ENCODE measurements around the gene ACY1.

ACY1 gene

DNA sequence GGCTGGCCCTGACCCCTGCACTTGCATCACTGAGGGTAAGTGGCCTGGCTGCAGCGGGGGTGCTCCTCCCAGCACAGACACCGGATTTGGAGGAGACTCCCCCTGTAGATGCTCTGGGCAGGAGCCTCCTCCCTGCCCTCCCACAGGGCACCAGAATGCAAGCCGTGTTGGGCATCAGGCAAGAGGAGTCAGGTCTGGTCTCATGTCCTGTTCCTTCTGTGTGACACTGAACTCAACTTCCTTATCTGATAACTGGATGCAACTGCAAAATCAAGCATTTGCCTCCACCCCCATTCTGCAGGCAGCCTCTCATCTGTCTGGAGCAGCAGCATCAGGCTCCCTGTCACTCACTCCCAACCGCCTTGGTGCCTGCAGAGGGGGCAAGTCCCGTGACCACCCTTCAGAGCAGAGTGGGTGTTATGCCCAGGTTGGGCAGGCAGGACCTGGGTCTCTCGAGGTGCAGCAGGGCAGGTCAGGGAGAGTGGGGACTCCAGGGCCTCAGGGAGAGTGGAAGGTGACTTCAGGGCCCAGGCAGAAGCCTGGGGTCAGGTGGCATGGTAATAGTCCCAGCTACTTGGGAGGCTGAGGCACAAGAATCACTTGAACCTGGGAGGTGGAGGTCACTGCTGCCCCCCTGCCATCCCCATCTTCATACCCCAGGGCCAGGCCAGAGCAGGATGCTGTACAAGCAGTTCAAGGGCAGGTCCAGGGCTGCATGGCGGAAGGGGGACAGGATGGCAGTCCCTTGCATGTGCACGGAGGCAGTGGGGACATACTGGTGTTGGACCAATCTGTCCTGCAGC is 22.9 kb downstream of the ACY1 start (continued):
- TF ChIP-seq, protein P1, sequence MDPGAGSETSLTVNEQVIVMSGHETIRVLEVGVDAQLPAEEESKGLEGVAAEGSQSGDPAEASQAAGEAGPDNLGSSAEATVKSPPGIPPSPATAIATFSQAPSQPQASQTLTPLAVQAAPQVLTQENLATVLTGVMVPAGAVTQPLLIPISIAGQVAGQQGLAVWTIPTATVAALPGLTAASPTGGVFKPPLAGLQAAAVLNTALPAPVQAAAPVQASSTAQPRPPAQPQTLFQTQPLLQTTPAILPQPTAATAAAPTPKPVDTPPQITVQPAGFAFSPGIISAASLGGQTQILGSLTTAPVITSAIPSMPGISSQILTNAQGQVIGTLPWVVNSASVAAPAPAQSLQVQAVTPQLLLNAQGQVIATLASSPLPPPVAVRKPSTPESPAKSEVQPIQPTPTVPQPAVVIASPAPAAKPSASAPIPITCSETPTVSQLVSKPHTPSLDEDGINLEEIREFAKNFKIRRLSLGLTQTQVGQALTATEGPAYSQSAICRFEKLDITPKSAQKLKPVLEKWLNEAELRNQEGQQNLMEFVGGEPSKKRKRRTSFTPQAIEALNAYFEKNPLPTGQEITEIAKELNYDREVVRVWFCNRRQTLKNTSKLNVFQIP (CRISPR knock-in tag; IDR thresholded peaks at IDR 0.05; ENCODE audit: borderline replicate concordance, low read depth): no peak
- TF ChIP-seq ZNF565 (CRISPR knock-in tag; conservative IDR thresholded peaks at IDR 0.05; ENCODE audit: low read depth) (no peak), TOX (CRISPR knock-in tag; IDR thresholded peaks at IDR 0.05; ENCODE audit: borderline replicate concordance) (no peak), RARB (CRISPR knock-in tag; IDR thresholded peaks at IDR 0.05) (no peak), ZFP3 (CRISPR knock-in tag; IDR thresholded peaks at IDR 0.05) (no peak), BACH2 (CRISPR knock-in tag; IDR thresholded peaks at IDR 0.05; ENCODE audit: borderline replicate concordance) (no peak), ZNF8 (CRISPR knock-in tag; IDR thresholded peaks at IDR 0.05) (no peak), ZNF70 (CRISPR knock-in tag; IDR thresholded peaks at IDR 0.05) (no peak)
- TF ChIP-seq, protein P2, sequence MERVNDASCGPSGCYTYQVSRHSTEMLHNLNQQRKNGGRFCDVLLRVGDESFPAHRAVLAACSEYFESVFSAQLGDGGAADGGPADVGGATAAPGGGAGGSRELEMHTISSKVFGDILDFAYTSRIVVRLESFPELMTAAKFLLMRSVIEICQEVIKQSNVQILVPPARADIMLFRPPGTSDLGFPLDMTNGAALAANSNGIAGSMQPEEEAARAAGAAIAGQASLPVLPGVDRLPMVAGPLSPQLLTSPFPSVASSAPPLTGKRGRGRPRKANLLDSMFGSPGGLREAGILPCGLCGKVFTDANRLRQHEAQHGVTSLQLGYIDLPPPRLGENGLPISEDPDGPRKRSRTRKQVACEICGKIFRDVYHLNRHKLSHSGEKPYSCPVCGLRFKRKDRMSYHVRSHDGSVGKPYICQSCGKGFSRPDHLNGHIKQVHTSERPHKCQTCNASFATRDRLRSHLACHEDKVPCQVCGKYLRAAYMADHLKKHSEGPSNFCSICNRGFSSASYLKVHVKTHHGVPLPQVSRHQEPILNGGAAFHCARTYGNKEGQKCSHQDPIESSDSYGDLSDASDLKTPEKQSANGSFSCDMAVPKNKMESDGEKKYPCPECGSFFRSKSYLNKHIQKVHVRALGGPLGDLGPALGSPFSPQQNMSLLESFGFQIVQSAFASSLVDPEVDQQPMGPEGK (CRISPR knock-in tag; IDR thresholded peaks at IDR 0.05; ENCODE audit: borderline replicate concordance): no peak

DNA sequence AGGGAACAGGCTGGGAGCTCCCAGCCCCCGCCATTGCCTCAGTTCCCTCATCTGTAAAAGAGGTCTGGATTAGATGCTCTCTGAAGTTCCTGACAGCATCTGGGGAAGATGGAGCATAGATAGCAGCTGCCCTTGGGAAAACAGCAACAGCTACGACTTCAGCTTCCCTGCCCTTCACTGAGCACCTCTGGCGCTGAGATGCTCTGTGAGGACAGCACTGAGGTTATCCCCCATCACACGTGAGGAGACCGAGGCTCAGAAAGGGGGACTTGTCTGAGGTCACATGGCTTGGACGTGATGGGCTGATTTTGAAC is 23.4 kb downstream of the ACY1 start:
- no peak for TF ChIP-seq GLIS3 (CRISPR knock-in tag; IDR thresholded peaks at IDR 0.05)
- TF ChIP-seq, protein P3, sequence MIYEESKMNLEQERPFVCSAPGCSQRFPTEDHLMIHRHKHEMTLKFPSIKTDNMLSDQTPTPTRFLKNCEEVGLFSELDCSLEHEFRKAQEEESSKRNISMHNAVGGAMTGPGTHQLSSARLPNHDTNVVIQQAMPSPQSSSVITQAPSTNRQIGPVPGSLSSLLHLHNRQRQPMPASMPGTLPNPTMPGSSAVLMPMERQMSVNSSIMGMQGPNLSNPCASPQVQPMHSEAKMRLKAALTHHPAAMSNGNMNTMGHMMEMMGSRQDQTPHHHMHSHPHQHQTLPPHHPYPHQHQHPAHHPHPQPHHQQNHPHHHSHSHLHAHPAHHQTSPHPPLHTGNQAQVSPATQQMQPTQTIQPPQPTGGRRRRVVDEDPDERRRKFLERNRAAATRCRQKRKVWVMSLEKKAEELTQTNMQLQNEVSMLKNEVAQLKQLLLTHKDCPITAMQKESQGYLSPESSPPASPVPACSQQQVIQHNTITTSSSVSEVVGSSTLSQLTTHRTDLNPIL (CRISPR knock-in tag; IDR thresholded peaks at IDR 0.05; ENCODE audit: low read depth): no peak
- TF ChIP-seq, protein P4, sequence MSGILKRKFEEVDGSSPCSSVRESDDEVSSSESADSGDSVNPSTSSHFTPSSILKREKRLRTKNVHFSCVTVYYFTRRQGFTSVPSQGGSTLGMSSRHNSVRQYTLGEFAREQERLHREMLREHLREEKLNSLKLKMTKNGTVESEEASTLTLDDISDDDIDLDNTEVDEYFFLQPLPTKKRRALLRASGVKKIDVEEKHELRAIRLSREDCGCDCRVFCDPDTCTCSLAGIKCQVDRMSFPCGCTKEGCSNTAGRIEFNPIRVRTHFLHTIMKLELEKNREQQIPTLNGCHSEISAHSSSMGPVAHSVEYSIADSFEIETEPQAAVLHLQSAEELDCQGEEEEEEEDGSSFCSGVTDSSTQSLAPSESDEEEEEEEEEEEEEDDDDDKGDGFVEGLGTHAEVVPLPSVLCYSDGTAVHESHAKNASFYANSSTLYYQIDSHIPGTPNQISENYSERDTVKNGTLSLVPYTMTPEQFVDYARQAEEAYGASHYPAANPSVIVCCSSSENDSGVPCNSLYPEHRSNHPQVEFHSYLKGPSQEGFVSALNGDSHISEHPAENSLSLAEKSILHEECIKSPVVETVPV (CRISPR knock-in tag; IDR thresholded peaks at IDR 0.05): no peak
- TF ChIP-seq ZNF70 (CRISPR knock-in tag; IDR thresholded peaks at IDR 0.05): no peak
- no peak for TF ChIP-seq ESRRG (CRISPR knock-in tag; IDR thresholded peaks at IDR 0.05)
- TF ChIP-seq RARB (CRISPR knock-in tag; IDR thresholded peaks at IDR 0.05): no peak
- no peak for TF ChIP-seq ZNF565 (CRISPR knock-in tag; conservative IDR thresholded peaks at IDR 0.05; ENCODE audit: low read depth)
- TF ChIP-seq, protein P1 (CRISPR knock-in tag; IDR thresholded peaks at IDR 0.05; ENCODE audit: borderline replicate concordance, low read depth): no peak
- TF ChIP-seq ISL1 (CRISPR knock-in tag; IDR thresholded peaks at IDR 0.05): no peak
- no peak for TF ChIP-seq TOX (CRISPR knock-in tag; IDR thresholded peaks at IDR 0.05; ENCODE audit: borderline replicate concordance)
- TF ChIP-seq, protein P5, sequence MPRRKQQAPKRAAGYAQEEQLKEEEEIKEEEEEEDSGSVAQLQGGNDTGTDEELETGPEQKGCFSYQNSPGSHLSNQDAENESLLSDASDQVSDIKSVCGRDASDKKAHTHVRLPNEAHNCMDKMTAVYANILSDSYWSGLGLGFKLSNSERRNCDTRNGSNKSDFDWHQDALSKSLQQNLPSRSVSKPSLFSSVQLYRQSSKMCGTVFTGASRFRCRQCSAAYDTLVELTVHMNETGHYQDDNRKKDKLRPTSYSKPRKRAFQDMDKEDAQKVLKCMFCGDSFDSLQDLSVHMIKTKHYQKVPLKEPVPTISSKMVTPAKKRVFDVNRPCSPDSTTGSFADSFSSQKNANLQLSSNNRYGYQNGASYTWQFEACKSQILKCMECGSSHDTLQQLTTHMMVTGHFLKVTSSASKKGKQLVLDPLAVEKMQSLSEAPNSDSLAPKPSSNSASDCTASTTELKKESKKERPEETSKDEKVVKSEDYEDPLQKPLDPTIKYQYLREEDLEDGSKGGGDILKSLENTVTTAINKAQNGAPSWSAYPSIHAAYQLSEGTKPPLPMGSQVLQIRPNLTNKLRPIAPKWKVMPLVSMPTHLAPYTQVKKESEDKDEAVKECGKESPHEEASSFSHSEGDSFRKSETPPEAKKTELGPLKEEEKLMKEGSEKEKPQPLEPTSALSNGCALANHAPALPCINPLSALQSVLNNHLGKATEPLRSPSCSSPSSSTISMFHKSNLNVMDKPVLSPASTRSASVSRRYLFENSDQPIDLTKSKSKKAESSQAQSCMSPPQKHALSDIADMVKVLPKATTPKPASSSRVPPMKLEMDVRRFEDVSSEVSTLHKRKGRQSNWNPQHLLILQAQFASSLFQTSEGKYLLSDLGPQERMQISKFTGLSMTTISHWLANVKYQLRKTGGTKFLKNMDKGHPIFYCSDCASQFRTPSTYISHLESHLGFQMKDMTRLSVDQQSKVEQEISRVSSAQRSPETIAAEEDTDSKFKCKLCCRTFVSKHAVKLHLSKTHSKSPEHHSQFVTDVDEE (CRISPR knock-in tag; IDR thresholded peaks at IDR 0.05): no peak
- no peak for TF ChIP-seq PPARA (CRISPR knock-in tag; IDR thresholded peaks at IDR 0.05; ENCODE audit: borderline replicate concordance)
- TF ChIP-seq ZC3H10 (CRISPR knock-in tag; IDR thresholded peaks at IDR 0.05): no peak
- TF ChIP-seq TCF4 (CRISPR knock-in tag; IDR thresholded peaks at IDR 0.05; ENCODE audit: borderline replicate concordance): no peak
- no peak for TF ChIP-seq ZFP3 (CRISPR knock-in tag; IDR thresholded peaks at IDR 0.05)
- TF ChIP-seq ZFP30 (CRISPR knock-in tag; IDR thresholded peaks at IDR 0.05): no peak
- no peak for TF ChIP-seq BACH2 (CRISPR knock-in tag; IDR thresholded peaks at IDR 0.05; ENCODE audit: borderline replicate concordance)
- TF ChIP-seq ZNF8 (CRISPR knock-in tag; IDR thresholded peaks at IDR 0.05): no peak
- no peak for TF ChIP-seq ARNTL (CRISPR knock-in tag; IDR thresholded peaks at IDR 0.05; ENCODE audit: borderline replicate concordance, low read depth)
- TF ChIP-seq SNAI2 (CRISPR knock-in tag; IDR thresholded peaks at IDR 0.05): no peak
- ATAC-seq: no peak
